Ishikawa (cell line): ENCODE data around the gene CDR2.

Source experiments
- CREB1 ChIP-seq: IDR thresholded peaks from 2 replicates; pipeline ENCODE4 v1.6.1; 2012; ENCODE audit warnings: low read depth
- EP300 ChIP-seq: IDR thresholded peaks from 2 replicates; pipeline ENCODE4 v1.6.1; 2012; ENCODE audit warnings: borderline replicate concordance
- RAD21 ChIP-seq: IDR thresholded peaks from 2 replicates; pipeline ENCODE4 v1.6.1; 2012; ENCODE audit warnings: low read depth
- REST ChIP-seq: IDR thresholded peaks from 2 replicates; pipeline ENCODE4 v1.6.1; 2012; ENCODE audit warnings: low read depth, mild to moderate bottlenecking
- TAF1 ChIP-seq: IDR thresholded peaks from 2 replicates; pipeline ENCODE4 v1.6.1; 2012; ENCODE audit warnings: low read depth, mild to moderate bottlenecking
- YY1 ChIP-seq: IDR thresholded peaks from 2 replicates; pipeline ENCODE4 v1.6.1; 2012; ENCODE audit warnings: low read depth
- TF ChIP-seq, protein P1 (sequence below): IDR thresholded peaks from 2 replicates; pipeline ENCODE4 v1.6.1; 2012

DNA sequence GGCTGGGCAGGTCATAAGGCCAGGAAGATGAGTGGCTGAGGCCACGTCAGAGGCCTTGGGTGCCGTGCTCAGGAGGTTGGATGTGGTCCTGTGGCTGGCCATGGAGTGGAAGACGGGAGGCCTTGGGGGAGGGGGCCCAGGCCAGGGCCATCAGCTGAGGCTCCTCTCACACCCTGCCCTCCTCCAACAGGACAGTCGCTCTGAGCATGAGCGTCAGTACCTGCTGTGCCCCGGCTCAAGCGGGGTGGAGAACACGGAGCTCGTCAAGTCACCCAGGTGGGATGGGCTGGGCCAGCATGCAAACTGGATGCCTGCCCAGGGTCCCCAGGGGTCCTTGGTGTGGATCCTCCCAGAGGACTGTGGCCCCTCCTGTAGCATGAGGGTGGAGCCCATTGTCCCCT is 58.0 kb downstream of the CDR2 start:
- TF ChIP-seq RAD21 (no peak), EP300 (no peak), TAF1 (no peak), REST (no peak), YY1 (no peak), CREB1 (no peak)
- TF ChIP-seq, protein P1, sequence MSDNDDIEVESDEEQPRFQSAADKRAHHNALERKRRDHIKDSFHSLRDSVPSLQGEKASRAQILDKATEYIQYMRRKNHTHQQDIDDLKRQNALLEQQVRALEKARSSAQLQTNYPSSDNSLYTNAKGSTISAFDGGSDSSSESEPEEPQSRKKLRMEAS: no peak
